Spleen (tissue), 7 donors: ENCODE results near the gene PCBP3.

Experiments used
- POLR2A ChIP-seq, 3 donors: fragments of 450-650 bp; IDR thresholded peaks; one replicate each; pipeline ENCODE4 v1.5.1; 2017; ENCODE audit warnings: antibody characterized with exemption in 3 of 3, mild to moderate bottlenecking in 1 of 3
- TF ChIP-seq, protein P1 (sequence below), 11 experiments: fragments of 200-600 bp in 7 of 11; fragments of 450-650 bp in 4 of 11; sonication (generic) in 4 of 11; IDR thresholded peaks in 8 of 11; conservative IDR thresholded peaks in 3 of 11; 1 replicate in 7 of 11; 2 replicates in 4 of 11; pipeline versions ENCODE4 v1.4.0 to v1.8.0; 2016 to 2021; ENCODE audit warnings: antibody characterized with exemption in 11 of 11, inconsistent platforms in 4 of 11, mild to moderate bottlenecking in 1 of 11
- donor health status: DM: no; HTN: no; CAD: no; lungs with moderate emphysema.
- donor health status: DM: no; HTN: no; CAD: no.
- donor health status: DM: no; HTN: no; CAD: no.

DNA sequence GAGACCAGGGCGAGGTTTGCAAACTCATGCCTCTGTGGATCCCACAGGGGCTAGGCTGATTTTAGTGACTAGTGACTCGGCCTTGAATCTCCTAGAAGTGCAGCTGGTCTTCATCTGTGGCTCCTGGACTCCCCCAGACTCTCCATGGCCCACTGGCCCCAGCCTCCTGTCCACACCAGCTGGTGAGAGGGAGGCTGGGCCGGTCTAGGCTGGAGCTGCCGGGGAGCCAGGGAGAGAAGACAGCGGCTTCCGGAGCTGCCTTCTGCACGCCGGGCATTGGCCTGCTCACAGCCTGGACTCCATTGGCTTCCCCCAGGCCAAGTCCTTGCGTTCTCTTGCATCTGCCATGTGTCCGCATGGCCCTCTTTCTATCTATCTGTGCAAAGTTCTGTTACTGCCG lies 285.9 kb downstream of the PCBP3 start:
- TF ChIP-seq, protein P1, sequence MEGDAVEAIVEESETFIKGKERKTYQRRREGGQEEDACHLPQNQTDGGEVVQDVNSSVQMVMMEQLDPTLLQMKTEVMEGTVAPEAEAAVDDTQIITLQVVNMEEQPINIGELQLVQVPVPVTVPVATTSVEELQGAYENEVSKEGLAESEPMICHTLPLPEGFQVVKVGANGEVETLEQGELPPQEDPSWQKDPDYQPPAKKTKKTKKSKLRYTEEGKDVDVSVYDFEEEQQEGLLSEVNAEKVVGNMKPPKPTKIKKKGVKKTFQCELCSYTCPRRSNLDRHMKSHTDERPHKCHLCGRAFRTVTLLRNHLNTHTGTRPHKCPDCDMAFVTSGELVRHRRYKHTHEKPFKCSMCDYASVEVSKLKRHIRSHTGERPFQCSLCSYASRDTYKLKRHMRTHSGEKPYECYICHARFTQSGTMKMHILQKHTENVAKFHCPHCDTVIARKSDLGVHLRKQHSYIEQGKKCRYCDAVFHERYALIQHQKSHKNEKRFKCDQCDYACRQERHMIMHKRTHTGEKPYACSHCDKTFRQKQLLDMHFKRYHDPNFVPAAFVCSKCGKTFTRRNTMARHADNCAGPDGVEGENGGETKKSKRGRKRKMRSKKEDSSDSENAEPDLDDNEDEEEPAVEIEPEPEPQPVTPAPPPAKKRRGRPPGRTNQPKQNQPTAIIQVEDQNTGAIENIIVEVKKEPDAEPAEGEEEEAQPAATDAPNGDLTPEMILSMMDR (IDR thresholded peaks at IDR 0.05 in 8 of 11, conservative IDR thresholded peaks at IDR 0.05 in 3 of 11) = no peak
- no peak for TF ChIP-seq POLR2A (IDR thresholded peaks at IDR 0.05)
